Epithelial cell of esophagus (primary cell): ENCODE data around the gene NRAP.
A peak's percentile ranks its signal among the peaks of the same experiment; 100 is the strongest.

Source experiments
- DNase-seq: peaks from one replicate; pipeline ENCODE4 v3.0.0; 2010; ENCODE audit warnings: low read depth
- H3K4me3 ChIP-seq: 2 replicates; pipeline ENCODE4 v1.5.1; 2011; ENCODE audit warnings: mild to moderate bottlenecking, low read length, control low read depth
- CTCF ChIP-seq: IDR thresholded peaks from 2 replicates; pipeline ENCODE4 v1.5.1; 2011; ENCODE audit warnings: low read depth, mild to moderate bottlenecking, low read length, control low read depth, inconsistent platforms; ENCODE audit not compliant: insufficient read depth; ENCODE audit errors: missing control alignments

The NRAP gene

GRCh38 chr10:113563306-113564088, 100.3 kb downstream of the NRAP start:
- TF ChIP-seq CTCF, result peak; percentile 98
- DNase-seq, result peak; percentile 71
- H3K4me3 ChIP-seq, result peak overlapping the region; percentile 35

- DNase-seq, result no peak
- H3K4me3 ChIP-seq, result no peak overlapping the region
- no peak for TF ChIP-seq CTCF
These were observed 101.1 kb downstream of the NRAP start for GRCh38 chr10:113562704-113563103.

- no peak for DNase-seq
- H3K4me3 ChIP-seq, result no peak overlapping the region
- no peak for TF ChIP-seq CTCF
These were observed 101.8 kb downstream of the NRAP start for GRCh38 chr10:113562069-113562468.

GRCh38 chr10:113561214-113561613, 102.6 kb downstream of the NRAP start:
- no peak for DNase-seq
- H3K4me3 ChIP-seq, result no peak overlapping the region
- TF ChIP-seq CTCF, result no peak

- DNase-seq, result peak; percentile 68
- no peak for TF ChIP-seq CTCF
- no peak overlapping the region for H3K4me3 ChIP-seq
These were observed 103.8 kb downstream of the NRAP start for GRCh38 chr10:113560071-113560470.

- peak overlapping the region; percentile 12 for H3K4me3 ChIP-seq
- TF ChIP-seq CTCF, result no peak
- DNase-seq, result peak; percentile 61
These were observed 105.9 kb downstream of the NRAP start for GRCh38 chr10:113557903-113558321.

GRCh38 chr10:113557424-113557862, 106.4 kb downstream of the NRAP start:
- TF ChIP-seq CTCF, result no peak
- no peak overlapping the region for H3K4me3 ChIP-seq
- DNase-seq, result peak; percentile 42
